ENCODE measurements around the gene STK25.

- TF ChIP-seq CTCF (IDR thresholded peaks at IDR 0.05 in 8 of 11, conservative IDR thresholded peaks at IDR 0.05 in 3 of 11), result no peak
- TF ChIP-seq POLR2A (IDR thresholded peaks at IDR 0.05), result no peak
- peak in 1 of 3 donors; percentile 12 for TF ChIP-seq POLR2AphosphoS5 (IDR thresholded peaks at IDR 0.05)
Observed at GRCh38 chr2:241496904-241497877, 11.2 kb downstream of the STK25 start.
